HG03097 (cell line): ENCODE measurements around the gene ARMH3.

Experiments
- ATAC-seq: cut with Tn5 transposase; IDR thresholded peaks from one replicate; pipeline ENCODE4 v1.9.1; 2021; ENCODE audit not compliant: unreplicated experiment, low FRiP score

ARMH3 gene

GRCh38 chr10:101902032-101902819 is 153.7 kb downstream of the ARMH3 start:
- no peak for ATAC-seq

GRCh38 chr10:101901340-101901739 is 154.6 kb downstream of the ARMH3 start:
- ATAC-seq = peak; percentile 49

DNA sequence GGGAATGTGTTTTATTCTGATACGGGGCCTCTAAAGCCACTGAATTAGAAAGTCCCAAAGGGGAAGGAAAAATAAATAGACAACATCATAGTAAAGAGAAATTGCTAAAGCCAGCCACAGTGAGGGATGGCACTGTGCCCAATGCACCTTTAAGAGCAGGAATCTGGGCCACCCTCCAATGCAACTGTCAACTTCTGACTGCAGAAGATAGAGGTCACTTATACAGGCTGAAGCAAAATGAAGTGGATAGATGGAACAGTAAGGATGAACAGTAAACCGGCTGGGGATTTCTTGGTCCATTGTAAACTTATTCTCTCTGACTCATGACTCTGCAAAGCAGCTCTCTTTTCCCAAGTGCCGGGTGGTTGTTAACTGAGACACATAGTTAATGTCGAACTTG is 158.3 kb downstream of the ARMH3 start:
- ATAC-seq = no peak

- ATAC-seq = no peak
Observed at GRCh38 chr10:101896225-101896877, 159.6 kb downstream of the ARMH3 start.

- no peak for ATAC-seq
Observed at GRCh38 chr10:101895781-101896180, 160.2 kb downstream of the ARMH3 start.

DNA sequence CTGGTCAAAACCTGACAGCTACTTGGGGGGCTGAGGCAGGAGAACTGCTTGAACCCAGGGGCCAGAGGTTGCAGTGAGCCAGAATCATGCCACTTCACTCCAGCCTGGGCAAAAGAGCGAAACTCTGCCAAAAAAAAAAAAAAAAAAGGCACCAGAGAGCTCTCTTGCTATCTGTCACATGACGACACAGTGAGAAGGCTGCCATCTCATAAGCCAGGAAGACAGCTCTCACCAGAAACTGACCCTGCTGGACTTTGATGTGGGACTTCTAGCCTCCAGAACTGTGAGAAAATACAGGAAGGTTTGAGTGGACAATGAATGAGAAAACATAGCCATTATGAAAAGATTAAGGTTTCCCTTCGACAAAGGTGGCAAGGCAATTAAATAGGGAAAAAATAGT is 161.2 kb downstream of the ARMH3 start:
- no peak for ATAC-seq

DNA sequence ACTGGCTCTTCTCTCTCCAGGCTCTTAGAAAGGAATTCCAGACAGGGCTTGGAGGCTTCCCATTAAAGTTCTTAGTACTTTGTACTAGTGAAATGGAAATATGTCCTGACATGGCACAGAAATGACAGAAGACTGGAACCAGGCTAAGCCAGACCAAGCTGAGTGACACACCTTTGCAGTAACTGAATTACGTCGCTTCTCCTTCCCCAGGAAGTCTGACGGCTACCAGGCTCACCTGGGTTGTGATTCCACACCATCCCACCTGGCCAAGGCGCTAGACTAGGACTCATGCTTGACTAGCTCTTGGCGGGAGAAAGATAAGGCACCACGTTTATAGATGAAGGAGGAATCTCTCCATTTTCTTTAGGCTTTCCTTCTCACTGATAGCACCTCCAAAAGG is 161.7 kb downstream of the ARMH3 start:
- no peak for ATAC-seq

GRCh38 chr10:101893510-101894120 is 162.4 kb downstream of the ARMH3 start:
- ATAC-seq = no peak

- no peak for ATAC-seq
Observed at GRCh38 chr10:101892782-101893391, 163.1 kb downstream of the ARMH3 start.

DNA sequence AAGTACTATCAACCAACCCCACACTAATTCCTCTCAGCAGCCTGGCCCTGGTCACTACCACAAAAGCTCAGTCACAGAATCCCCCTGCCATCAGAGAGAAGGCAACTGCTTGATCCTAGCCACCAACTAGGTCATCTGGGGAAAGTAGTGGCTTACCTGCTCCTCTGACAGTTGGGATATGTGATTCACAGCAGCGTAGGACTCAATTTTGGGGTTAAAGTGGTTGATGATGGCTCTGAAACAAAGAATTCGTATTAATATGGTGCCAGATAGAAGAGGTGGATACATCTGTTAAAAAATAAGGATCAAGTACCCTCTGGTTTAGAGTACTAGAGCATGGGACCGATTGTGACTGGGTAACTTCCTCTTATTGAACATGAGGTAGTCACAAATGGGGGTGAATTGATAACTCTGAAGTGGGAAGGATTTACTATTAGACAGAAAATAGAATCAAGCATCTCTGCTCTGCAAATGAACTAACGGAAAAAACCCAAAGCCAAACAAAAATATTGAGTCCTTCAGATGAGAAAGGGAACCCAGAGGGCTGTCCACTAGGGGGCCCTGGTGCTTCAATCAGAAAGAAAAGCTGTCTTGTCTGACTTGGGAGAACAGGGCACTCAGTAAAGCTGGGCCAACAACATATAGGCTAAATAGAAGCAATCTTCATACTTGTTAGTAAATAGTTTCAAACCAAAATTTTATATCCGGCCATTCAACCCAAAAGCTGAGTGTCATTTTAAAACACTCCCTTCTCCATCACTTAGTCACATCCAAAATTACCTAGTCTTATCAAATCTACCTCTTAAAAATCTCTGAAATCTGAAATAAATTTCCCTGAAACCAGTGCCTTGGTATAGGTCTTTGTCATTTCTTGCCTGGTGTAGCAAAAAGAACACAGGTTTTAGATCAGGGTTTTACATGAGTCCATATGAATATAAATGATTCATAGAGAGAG is 166.4 kb downstream of the ARMH3 start:
- peak; percentile 57 for ATAC-seq

GRCh38 chr10:101888251-101888949 is 167.6 kb downstream of the ARMH3 start:
- ATAC-seq = no peak

GRCh38 chr10:101887775-101888174 is 168.2 kb downstream of the ARMH3 start:
- no peak for ATAC-seq

DNA sequence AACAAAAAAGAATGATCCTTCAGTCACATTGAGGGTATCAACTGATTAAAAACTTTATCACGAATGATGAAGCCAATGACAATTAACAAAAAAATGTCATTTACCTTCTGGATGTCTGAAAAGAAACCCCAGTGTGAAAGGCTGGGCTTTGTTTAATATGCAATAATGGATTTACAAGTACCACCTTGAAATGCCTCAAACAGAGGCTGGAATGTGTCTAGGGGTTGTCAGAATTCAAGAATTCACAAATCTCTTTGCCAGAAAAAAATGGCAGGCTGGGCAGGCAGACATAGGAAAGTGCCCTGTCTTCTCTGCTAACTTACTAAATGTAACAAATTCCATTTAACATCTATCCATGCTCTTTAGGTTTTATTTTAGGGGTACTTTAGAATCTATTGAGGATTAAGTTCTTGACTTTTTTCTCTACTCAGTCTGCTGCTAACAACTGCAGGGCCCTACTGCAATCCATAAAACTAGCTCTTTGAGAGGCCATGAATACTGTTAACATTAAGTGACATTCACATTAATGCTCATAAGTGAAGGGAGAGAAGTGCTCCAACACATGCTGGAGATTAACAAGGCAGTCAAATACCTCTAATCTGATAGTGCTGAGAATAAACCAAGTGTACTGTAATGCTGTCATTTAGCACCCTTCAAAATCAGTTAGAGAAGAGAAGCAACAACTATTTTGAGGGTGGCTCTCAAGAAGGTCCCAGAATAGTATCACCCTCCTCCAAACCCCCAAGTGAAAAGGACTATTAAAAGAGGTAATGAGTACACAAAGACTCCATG is 169.3 kb downstream of the ARMH3 start:
- no peak for ATAC-seq

- no peak for ATAC-seq
Observed at GRCh38 chr10:101881036-101881774, 174.8 kb downstream of the ARMH3 start.

DNA sequence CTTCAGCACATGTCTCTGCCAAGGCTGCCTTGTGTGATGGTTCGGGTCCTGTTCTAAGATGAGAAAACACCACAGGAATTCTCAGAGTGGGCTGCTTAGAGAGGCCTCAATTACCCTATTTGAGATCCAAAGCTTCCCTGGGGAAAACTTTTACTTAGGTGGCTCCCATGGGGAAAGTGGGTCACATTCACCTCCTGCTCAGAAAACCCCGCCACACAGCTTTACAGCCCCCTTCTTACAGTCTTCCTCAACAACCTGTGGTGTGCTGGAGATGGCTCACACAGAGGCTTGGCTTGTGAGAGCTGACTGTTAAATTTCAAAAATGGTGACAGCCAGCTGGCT is 175.8 kb downstream of the ARMH3 start:
- ATAC-seq = no peak

- no peak for ATAC-seq
Observed at GRCh38 chr10:101879456-101880231, 176.3 kb downstream of the ARMH3 start.

- no peak for ATAC-seq
Observed at GRCh38 chr10:101878869-101879268, 177.1 kb downstream of the ARMH3 start.
